Measurements from ENCODE around the gene TMEM87B. TPM values are rescaled to one million over a fixed set of nuclear protein-coding genes. Genes with fewer than 3 reads are reported as not detected.

Gene TMEM87B
- total RNA-seq, 1 experiment from 2014 or later = 21.8 TPM

- TF ChIP-seq CTCF (conservative IDR thresholded peaks at IDR 0.05; ENCODE audit: low read depth, low read length) = no peak
- TF ChIP-seq EZH2 (IDR thresholded peaks at IDR 0.05; ENCODE audit: borderline replicate concordance, low read depth, low read length, poor library complexity, severe bottlenecking) = no peak
- BruUV-seq (replicated peaks) = no TSS peak
- CTCF ChIA-PET = no interaction called here
- Histone ChIP-seq H3K4me3 (ENCODE audit: low read depth, low read length, poor library complexity, severe bottlenecking) (no peak overlapping the region), H3K27me3 (replicated peaks; ENCODE audit: insufficient read depth, low read depth, low read length, poor library complexity) (no peaks in the 10 kb centered on the region), H3K4me1 (ENCODE audit: insufficient read depth, low read length, poor library complexity, severe bottlenecking) (no peaks in the 10 kb centered on the region), H3K27ac (ENCODE audit: low read depth, low read length, poor library complexity, severe bottlenecking) (no peak overlapping the region), H3K36me3 (ENCODE audit: insufficient read depth, low read length, poor library complexity, severe bottlenecking) (no peaks in the 10 kb centered on the region), H3K9me3 (ENCODE audit: low read depth, low read length, poor library complexity, severe bottlenecking) (no peaks in the 10 kb centered on the region)
- intact Hi-C loops (cut with micrococcal nuclease; ENCODE audit: unreplicated experiment) = no loop called here
- POLR2A ChIA-PET (ENCODE audit: low non-redundant PET) = no interaction called here
- no peak for DNase-seq (ENCODE audit: low spot score)
Measured at GRCh38 chr2:112155331-112156151, 100.5 kb downstream of the TMEM87B start.

GRCh38 chr2:112156152-112156986 is 101.3 kb downstream of the TMEM87B start:
- no peak for TF ChIP-seq CTCF (conservative IDR thresholded peaks at IDR 0.05; ENCODE audit: low read depth, low read length)
- TF ChIP-seq EZH2 (IDR thresholded peaks at IDR 0.05; ENCODE audit: borderline replicate concordance, low read depth, low read length, poor library complexity, severe bottlenecking) = no peak
- H3K36me3 ChIP-seq (ENCODE audit: insufficient read depth, low read length, poor library complexity, severe bottlenecking) = no peaks in the 10 kb centered on the region
- H3K27ac ChIP-seq (ENCODE audit: low read depth, low read length, poor library complexity, severe bottlenecking) = no peak overlapping the region
- intact Hi-C loops (cut with micrococcal nuclease; ENCODE audit: unreplicated experiment) = no loop called here
- DNase-seq (ENCODE audit: low spot score) = no peak
- POLR2A ChIA-PET (ENCODE audit: low non-redundant PET) = no interaction called here
- H3K4me1 ChIP-seq (ENCODE audit: insufficient read depth, low read length, poor library complexity, severe bottlenecking) = no peaks in the 10 kb centered on the region
- no peak overlapping the region for H3K4me3 ChIP-seq (ENCODE audit: low read depth, low read length, poor library complexity, severe bottlenecking)
- CTCF ChIA-PET = no interaction called here
- no peaks in the 10 kb centered on the region for H3K9me3 ChIP-seq (ENCODE audit: low read depth, low read length, poor library complexity, severe bottlenecking)
- no peaks in the 10 kb centered on the region for H3K27me3 ChIP-seq (replicated peaks; ENCODE audit: insufficient read depth, low read depth, low read length, poor library complexity)
- BruUV-seq (replicated peaks) = no TSS peak

GRCh38 chr2:112157472-112157871 is 102.4 kb downstream of the TMEM87B start:
- Histone ChIP-seq H3K4me1 (ENCODE audit: insufficient read depth, low read length, poor library complexity, severe bottlenecking) (no peaks in the 10 kb centered on the region), H3K9me3 (ENCODE audit: low read depth, low read length, poor library complexity, severe bottlenecking) (no peaks in the 10 kb centered on the region), H3K4me3 (ENCODE audit: low read depth, low read length, poor library complexity, severe bottlenecking) (no peak overlapping the region), H3K27me3 (replicated peaks; ENCODE audit: insufficient read depth, low read depth, low read length, poor library complexity) (no peaks in the 10 kb centered on the region), H3K36me3 (ENCODE audit: insufficient read depth, low read length, poor library complexity, severe bottlenecking) (no peaks in the 10 kb centered on the region), H3K27ac (ENCODE audit: low read depth, low read length, poor library complexity, severe bottlenecking) (no peak overlapping the region)
- POLR2A ChIA-PET (ENCODE audit: low non-redundant PET) = no interaction called here
- TF ChIP-seq CTCF (conservative IDR thresholded peaks at IDR 0.05; ENCODE audit: low read depth, low read length) (no peak), EZH2 (IDR thresholded peaks at IDR 0.05; ENCODE audit: borderline replicate concordance, low read depth, low read length, poor library complexity, severe bottlenecking) (no peak)
- intact Hi-C loops (cut with micrococcal nuclease; ENCODE audit: unreplicated experiment) = no loop called here
- DNase-seq (ENCODE audit: low spot score) = no peak
- CTCF ChIA-PET = no interaction called here
- no TSS peak for BruUV-seq (replicated peaks)

Measured in A673 (cell line).